Neural cell (in vitro differentiated cells): ENCODE measurements around the gene SDHC. TPM values are rescaled to one million over a fixed set of nuclear protein-coding genes. Genes with fewer than 3 reads are reported as not detected.

ENCODE experiments used
- H2AFZ ChIP-seq: fragments of 200-600, 300-800 bp; sonication (generic), shearing (Covaris generic); 2 replicates; pipeline ENCODE4 v1.6.0; 2014; ENCODE audit warnings: low read depth, mild to moderate bottlenecking, antibody characterized with exemption, low read length, moderate library complexity
- H3F3A ChIP-seq: fragments of 200-600 bp; shearing (Covaris generic); 2 replicates; pipeline ENCODE4 v1.6.1; 2016; ENCODE audit warnings: mild to moderate bottlenecking, moderate library complexity, mixed read lengths, antibody characterized with exemption, low read length; ENCODE audit not compliant: insufficient read depth, poor library complexity, severe bottlenecking
- H3K27ac ChIP-seq: fragments of 200-600, 300-800 bp; sonication (generic), shearing (Covaris generic); 2 replicates; pipeline ENCODE4 v1.5.1; 2014; ENCODE audit warnings: mild to moderate bottlenecking, low read length, moderate library complexity
- H3K27me3 ChIP-seq: fragments of 300-800, 200-600 bp; sonication (generic), shearing (Covaris generic); 2 replicates; pipeline ENCODE4 v1.6.0; 2014; ENCODE audit warnings: mild to moderate bottlenecking, low read depth, low read length, moderate library complexity; ENCODE audit not compliant: insufficient read depth
- H3K36me3 ChIP-seq: fragments of 300-800, 200-600 bp; sonication (generic), shearing (Covaris generic); 2 replicates; pipeline ENCODE4 v1.5.1; 2014; ENCODE audit warnings: mild to moderate bottlenecking, antibody characterized with exemption, low read length, moderate library complexity; ENCODE audit not compliant: insufficient read depth
- H3K4me2 ChIP-seq: fragments of 300-800, 200-600 bp; sonication (generic), shearing (Covaris generic); 2 replicates; pipeline ENCODE4 v1.6.0; 2014; ENCODE audit warnings: mild to moderate bottlenecking, low read length
- H3K4me3 ChIP-seq: fragments of 300-800, 200-600 bp; sonication (generic), shearing (Covaris generic); 2 replicates; pipeline ENCODE4 v1.5.1; 2014; ENCODE audit warnings: mild to moderate bottlenecking, low read length, moderate library complexity
- H3K79me2 ChIP-seq: fragments of 200-600 bp; shearing (Covaris generic); replicated peaks from 2 replicates; pipeline ENCODE4 v1.6.0; 2014; ENCODE audit warnings: mild to moderate bottlenecking, low read length, moderate library complexity; ENCODE audit not compliant: insufficient read depth
- H3K9ac ChIP-seq: fragments of 300-800, 200-600 bp; sonication (generic), shearing (Covaris generic); 2 replicates; pipeline ENCODE4 v1.6.1; 2016; ENCODE audit warnings: mild to moderate bottlenecking, low read length, mixed read lengths
- H3K9me2 ChIP-seq: fragments of 200-600 bp; shearing (Covaris generic); 2 replicates; pipeline ENCODE4 v1.6.1; 2016; ENCODE audit warnings: mild to moderate bottlenecking, low read length, mixed read lengths; ENCODE audit not compliant: insufficient read depth
- H3K9me3 ChIP-seq: fragments of 200-600, 300-800 bp; sonication (generic), shearing (Covaris generic); 2 replicates; pipeline ENCODE4 v1.6.1; 2016; ENCODE audit warnings: mild to moderate bottlenecking, mixed run types, low read length, moderate library complexity, mixed read lengths
- H4K20me1 ChIP-seq: fragments of 200-600 bp; shearing (Covaris generic); 2 replicates; pipeline ENCODE4 v1.6.1; 2016; ENCODE audit warnings: mild to moderate bottlenecking, mixed run types; ENCODE audit not compliant: insufficient read depth
- EP300 ChIP-seq: fragments of 450-650 bp; conservative IDR thresholded peaks from 2 replicates; pipeline ENCODE4 v1.6.1; 2014; ENCODE audit warnings: antibody characterized with exemption, mild to moderate bottlenecking, moderate library complexity; ENCODE audit not compliant: poor library complexity, severe bottlenecking
- EZH2 ChIP-seq: fragments of 200-600, 300-800 bp; shearing (Covaris generic), sonication (generic); IDR thresholded peaks from 2 replicates; pipeline ENCODE4 v1.6.1; 2014; ENCODE audit warnings: antibody characterized with exemption, low read length, borderline replicate concordance, mild to moderate bottlenecking; ENCODE audit not compliant: insufficient read depth, poor library complexity, severe bottlenecking
- POLR2AphosphoS5 ChIP-seq: IDR thresholded peaks from 2 replicates; pipeline ENCODE4 v1.6.1; 2012
- RAD21 ChIP-seq: fragments of 450-650 bp; conservative IDR thresholded peaks from 2 replicates; pipeline ENCODE4 v1.6.1; 2014; ENCODE audit warnings: antibody characterized with exemption, mild to moderate bottlenecking, moderate library complexity
- SMC3 ChIP-seq: fragments of 450-650 bp; conservative IDR thresholded peaks from 2 replicates; pipeline ENCODE4 v1.6.1; 2014; ENCODE audit warnings: antibody characterized with exemption, mild to moderate bottlenecking, moderate library complexity; ENCODE audit not compliant: poor library complexity
- TAF1 ChIP-seq: IDR thresholded peaks from 2 replicates; pipeline ENCODE4 v1.6.1; 2012; ENCODE audit warnings: low read depth
- polyA plus RNA-seq: library from polyadenylated mRNA; depleted of rRNA; stranded (reverse); fragments of >200 nt; gene quantifications from 2 replicates; pipeline ENCODE4 v1.2.3, GENCODE V29; 2014
- TF ChIP-seq, protein P1 (sequence below): IDR thresholded peaks from 2 replicates; pipeline ENCODE4 v1.6.1; 2012; ENCODE audit warnings: borderline replicate concordance
- TF ChIP-seq, protein P2 (sequence below): fragments of 450-650 bp; IDR thresholded peaks from 2 replicates; pipeline ENCODE4 v1.5.1; 2014; ENCODE audit warnings: antibody characterized with exemption, mild to moderate bottlenecking, moderate library complexity; ENCODE audit not compliant: poor library complexity, severe bottlenecking

The SDHC gene
- polyA plus RNA-seq, 1 donor from 2014 or later = 41.6 TPM

DNA sequence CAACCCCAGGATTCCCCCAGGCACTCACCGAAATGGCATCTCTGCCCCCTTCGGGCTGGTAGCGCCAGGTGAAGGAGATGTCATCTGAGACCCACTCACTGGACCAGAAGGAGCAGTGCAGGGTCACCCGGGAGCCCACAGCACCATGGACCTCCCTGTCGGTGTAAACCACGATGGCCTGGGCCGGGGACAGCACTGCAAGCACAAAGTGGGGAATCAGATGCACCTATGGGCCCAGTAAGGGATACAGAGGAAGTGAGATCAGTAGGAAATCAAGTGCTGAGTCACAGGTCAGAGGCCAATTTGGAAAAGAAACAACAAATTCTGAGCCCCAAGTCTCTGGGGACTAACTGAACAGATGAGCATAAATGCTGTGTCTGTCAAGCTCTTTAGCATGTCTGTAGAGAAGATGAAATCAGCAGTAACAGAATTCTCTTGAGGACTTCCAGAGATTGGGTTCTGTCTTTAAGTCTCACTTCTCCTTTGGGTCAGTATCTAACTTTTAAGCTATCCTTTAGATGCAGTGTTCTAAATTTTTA lies 6.9 kb upstream of the SDHC start:
- Histone ChIP-seq H3K4me2 (no peak overlapping the region), H3K9me3 (no peaks in the 10 kb centered on the region), H3K27me3 (no peaks in the 10 kb centered on the region), H3K36me3 (no peaks in the 10 kb centered on the region), H3K79me2 (peaks cover 6% of the 10 kb centered on the region), H3K4me3 (no peak overlapping the region), H3F3A (no peaks in the 10 kb centered on the region), H4K20me1 (no peaks in the 10 kb centered on the region), H3K27ac (no peak overlapping the region), H3K9me2 (no peaks in the 10 kb centered on the region), H3K9ac (no peak overlapping the region), H2AFZ (no peak overlapping the region)
- no peak for TF ChIP-seq POLR2AphosphoS5
- no peak for TF ChIP-seq RAD21
- TF ChIP-seq SMC3 = no peak
- no peak for TF ChIP-seq EP300
- TF ChIP-seq, protein P1, sequence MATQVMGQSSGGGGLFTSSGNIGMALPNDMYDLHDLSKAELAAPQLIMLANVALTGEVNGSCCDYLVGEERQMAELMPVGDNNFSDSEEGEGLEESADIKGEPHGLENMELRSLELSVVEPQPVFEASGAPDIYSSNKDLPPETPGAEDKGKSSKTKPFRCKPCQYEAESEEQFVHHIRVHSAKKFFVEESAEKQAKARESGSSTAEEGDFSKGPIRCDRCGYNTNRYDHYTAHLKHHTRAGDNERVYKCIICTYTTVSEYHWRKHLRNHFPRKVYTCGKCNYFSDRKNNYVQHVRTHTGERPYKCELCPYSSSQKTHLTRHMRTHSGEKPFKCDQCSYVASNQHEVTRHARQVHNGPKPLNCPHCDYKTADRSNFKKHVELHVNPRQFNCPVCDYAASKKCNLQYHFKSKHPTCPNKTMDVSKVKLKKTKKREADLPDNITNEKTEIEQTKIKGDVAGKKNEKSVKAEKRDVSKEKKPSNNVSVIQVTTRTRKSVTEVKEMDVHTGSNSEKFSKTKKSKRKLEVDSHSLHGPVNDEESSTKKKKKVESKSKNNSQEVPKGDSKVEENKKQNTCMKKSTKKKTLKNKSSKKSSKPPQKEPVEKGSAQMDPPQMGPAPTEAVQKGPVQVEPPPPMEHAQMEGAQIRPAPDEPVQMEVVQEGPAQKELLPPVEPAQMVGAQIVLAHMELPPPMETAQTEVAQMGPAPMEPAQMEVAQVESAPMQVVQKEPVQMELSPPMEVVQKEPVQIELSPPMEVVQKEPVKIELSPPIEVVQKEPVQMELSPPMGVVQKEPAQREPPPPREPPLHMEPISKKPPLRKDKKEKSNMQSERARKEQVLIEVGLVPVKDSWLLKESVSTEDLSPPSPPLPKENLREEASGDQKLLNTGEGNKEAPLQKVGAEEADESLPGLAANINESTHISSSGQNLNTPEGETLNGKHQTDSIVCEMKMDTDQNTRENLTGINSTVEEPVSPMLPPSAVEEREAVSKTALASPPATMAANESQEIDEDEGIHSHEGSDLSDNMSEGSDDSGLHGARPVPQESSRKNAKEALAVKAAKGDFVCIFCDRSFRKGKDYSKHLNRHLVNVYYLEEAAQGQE = no peak
- TF ChIP-seq, protein P2, sequence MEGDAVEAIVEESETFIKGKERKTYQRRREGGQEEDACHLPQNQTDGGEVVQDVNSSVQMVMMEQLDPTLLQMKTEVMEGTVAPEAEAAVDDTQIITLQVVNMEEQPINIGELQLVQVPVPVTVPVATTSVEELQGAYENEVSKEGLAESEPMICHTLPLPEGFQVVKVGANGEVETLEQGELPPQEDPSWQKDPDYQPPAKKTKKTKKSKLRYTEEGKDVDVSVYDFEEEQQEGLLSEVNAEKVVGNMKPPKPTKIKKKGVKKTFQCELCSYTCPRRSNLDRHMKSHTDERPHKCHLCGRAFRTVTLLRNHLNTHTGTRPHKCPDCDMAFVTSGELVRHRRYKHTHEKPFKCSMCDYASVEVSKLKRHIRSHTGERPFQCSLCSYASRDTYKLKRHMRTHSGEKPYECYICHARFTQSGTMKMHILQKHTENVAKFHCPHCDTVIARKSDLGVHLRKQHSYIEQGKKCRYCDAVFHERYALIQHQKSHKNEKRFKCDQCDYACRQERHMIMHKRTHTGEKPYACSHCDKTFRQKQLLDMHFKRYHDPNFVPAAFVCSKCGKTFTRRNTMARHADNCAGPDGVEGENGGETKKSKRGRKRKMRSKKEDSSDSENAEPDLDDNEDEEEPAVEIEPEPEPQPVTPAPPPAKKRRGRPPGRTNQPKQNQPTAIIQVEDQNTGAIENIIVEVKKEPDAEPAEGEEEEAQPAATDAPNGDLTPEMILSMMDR = no peak

DNA sequence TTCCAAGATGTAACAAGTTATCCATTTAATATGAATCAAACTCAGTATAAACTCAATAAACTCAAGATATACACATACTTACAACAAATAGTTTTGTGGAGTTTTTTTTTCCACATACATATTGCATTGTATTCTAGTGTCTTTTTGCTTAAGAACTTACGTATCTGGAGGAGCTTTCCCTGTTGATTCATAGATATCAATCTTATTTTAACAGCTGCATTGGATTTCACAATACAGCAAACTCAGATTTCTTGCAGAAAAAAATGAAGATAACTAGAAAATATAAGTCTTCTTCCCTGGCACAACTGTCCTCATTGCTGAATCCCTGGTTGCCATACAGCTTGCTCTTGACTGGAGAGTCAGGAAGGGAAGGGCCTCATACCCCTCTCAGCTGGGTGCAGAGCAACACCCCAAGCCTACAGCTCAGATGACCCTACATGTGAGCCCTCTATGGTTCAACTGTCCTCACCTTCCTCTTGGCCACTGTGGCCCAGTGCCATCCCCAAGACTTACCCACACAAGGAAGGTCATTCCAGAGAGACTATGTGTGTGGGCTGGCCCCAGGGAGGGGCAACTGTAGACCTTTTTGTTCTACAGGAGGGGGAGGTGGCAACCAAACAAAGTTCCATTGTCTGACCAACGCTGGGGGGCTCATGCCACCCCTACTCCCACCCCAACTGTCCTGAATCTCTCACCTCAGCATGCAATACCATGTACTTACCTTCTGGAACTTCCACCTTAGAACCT lies 6.1 kb upstream of the SDHC start:
- no peaks in the 10 kb centered on the region for H3F3A ChIP-seq
- no peaks in the 10 kb centered on the region for H3K36me3 ChIP-seq
- H3K27me3 ChIP-seq = no peaks in the 10 kb centered on the region
- no peak overlapping the region for H3K4me2 ChIP-seq
- H3K27ac ChIP-seq = no peak overlapping the region
- no peaks in the 10 kb centered on the region for H3K9me3 ChIP-seq
- peaks cover 6% of the 10 kb centered on the region for H3K79me2 ChIP-seq
- H4K20me1 ChIP-seq = no peaks in the 10 kb centered on the region
- H3K9me2 ChIP-seq = no peaks in the 10 kb centered on the region
- TF ChIP-seq RAD21 (no peak), POLR2AphosphoS5 (no peak), EZH2 (no peak), SMC3 (no peak), TAF1 (no peak)
- TF ChIP-seq, protein P1 = no peak
- no peak overlapping the region for H2AFZ ChIP-seq
- no peak overlapping the region for H3K4me3 ChIP-seq
- no peak overlapping the region for H3K9ac ChIP-seq
